ENCODE data around the gene ROBO2.

Gene ROBO2

GRCh38 chr3:77191014-77191413, 151.1 kb downstream of the ROBO2 start:
- no peak for TF ChIP-seq CTCF (IDR thresholded peaks at IDR 0.05)

GRCh38 chr3:77191640-77192039, 151.7 kb downstream of the ROBO2 start:
- no peak for TF ChIP-seq CTCF (IDR thresholded peaks at IDR 0.05)

GRCh38 chr3:77195766-77196545, 156.1 kb downstream of the ROBO2 start:
- TF ChIP-seq CTCF (IDR thresholded peaks at IDR 0.05): no peak

GRCh38 chr3:77197408-77197807, 157.5 kb downstream of the ROBO2 start:
- no peak for TF ChIP-seq CTCF (IDR thresholded peaks at IDR 0.05)

GRCh38 chr3:77203851-77204250, 164.0 kb downstream of the ROBO2 start:
- TF ChIP-seq CTCF (IDR thresholded peaks at IDR 0.05): no peak

GRCh38 chr3:77204788-77205187, 164.9 kb downstream of the ROBO2 start:
- TF ChIP-seq CTCF (IDR thresholded peaks at IDR 0.05): no peak

GRCh38 chr3:77207753-77208152, 167.9 kb downstream of the ROBO2 start:
- TF ChIP-seq CTCF (IDR thresholded peaks at IDR 0.05): no peak

- TF ChIP-seq CTCF (IDR thresholded peaks at IDR 0.05): no peak
Measured at GRCh38 chr3:77222701-77223100, 182.8 kb downstream of the ROBO2 start.
